CD4-positive, alpha-beta T cell (primary cell): Measurements from ENCODE around the gene SHISA5. TPM values are rescaled to one million over a fixed set of nuclear protein-coding genes. Genes with fewer than 3 reads are reported as not detected.

Source experiments
- ATAC-seq: fragments of 200-7000 bp; cut with Tn5 transposase; one replicate; pipeline ENCODE4 v1.10.0; 2022; ENCODE audit warnings: mild to moderate bottlenecking; ENCODE audit not compliant: poor library complexity
- CTCF ChIA-PET: fragments of 350-600 bp; sonication (Branson Sonifier 250); formaldehyde crosslinking; loops from one replicate; lab custom pipeline; 2021; ENCODE audit warnings: antibody characterized with exemption, inconsistent platforms; lab: Charles Lee
- POLR2A ChIA-PET: fragments of 350-600 bp; sonication (Branson Sonifier 250); formaldehyde crosslinking; loops from one replicate; lab custom pipeline; 2021; ENCODE audit warnings: antibody characterized with exemption, inconsistent platforms; lab: Charles Lee
- DNase-seq, 14 experiments: peaks; one replicate each; pipeline ENCODE4 v3.0.0-alpha.2; 2013 to 2020; ENCODE audit warnings: mixed read lengths in 2 of 14
- H3K27ac ChIP-seq, 2 donors: one replicate each; pipeline versions ENCODE4 v1.5.1 to v1.7.0; 2013; ENCODE audit warnings: low read length in 2 of 2, low read depth in 1 of 2, mild to moderate bottlenecking in 1 of 2
- H3K27me3 ChIP-seq, 2 experiments: 1 replicate in 1 of 2; 2 replicates in 1 of 2; pipeline versions ENCODE4 v1.6.1 to v1.7.0; 2013; ENCODE audit warnings: low read length in 2 of 2, control low read depth in 1 of 2, mild to moderate bottlenecking in 1 of 2, moderate library complexity in 1 of 2; ENCODE audit not compliant: insufficient read depth in 2 of 2, control insufficient read depth in 1 of 2
- H3K36me3 ChIP-seq: one replicate; pipeline ENCODE4 v1.6.1; 2013; ENCODE audit warnings: low read length, control low read depth; ENCODE audit not compliant: insufficient read depth
- H3K4me1 ChIP-seq: one replicate; pipeline ENCODE4 v1.6.1; 2013; ENCODE audit warnings: low read length, control low read depth; ENCODE audit not compliant: insufficient read depth
- H3K4me3 ChIP-seq: one replicate; pipeline ENCODE4 v1.5.1; 2013; ENCODE audit warnings: mild to moderate bottlenecking, low read length, moderate library complexity
- H3K9me3 ChIP-seq, 2 experiments: 1 replicate in 1 of 2; 2 replicates in 1 of 2; pipeline versions ENCODE4 v1.6.1 to v1.7.0; 2013; ENCODE audit warnings: low read length in 2 of 2, mild to moderate bottlenecking in 2 of 2, control low read depth in 1 of 2, moderate library complexity in 1 of 2; ENCODE audit not compliant: control insufficient read depth in 1 of 2, insufficient read depth in 1 of 2
- H3K27ac Mint-ChIP-seq: one replicate; pipeline ENCODE4 v1.8.0; 2020; ENCODE audit warnings: mixed read lengths
- H3K27me3 Mint-ChIP-seq: one replicate; pipeline ENCODE4 v1.8.0; 2021; ENCODE audit warnings: mixed read lengths
- H3K36me3 Mint-ChIP-seq: one replicate; pipeline ENCODE4 v1.8.0; 2021; ENCODE audit warnings: low read depth, mixed read lengths
- H3K4me1 Mint-ChIP-seq: one replicate; pipeline ENCODE4 v1.8.0; 2021; ENCODE audit warnings: low read depth, mixed read lengths
- H3K4me3 Mint-ChIP-seq: one replicate; pipeline ENCODE4 v1.8.0; 2020; ENCODE audit warnings: mild to moderate bottlenecking, mixed read lengths
- H3K9me3 Mint-ChIP-seq: one replicate; pipeline ENCODE4 v1.8.0; 2020; ENCODE audit warnings: mixed read lengths
- intact Hi-C, 2 experiments: fragments of 100-400 bp; cut with DNase I in 1 of 2; cut with micrococcal nuclease in 1 of 2; formaldehyde crosslinking; loops; one replicate each; pipeline versions ENCODE4 v1.15.1 to v1.9.0; 2023 to 2025; cut with DNase I, micrococcal nuclease
- total RNA-seq, 174 experiments: library from RNA in 2 of 174; stranded (reverse) in 2 of 174; gene quantifications; one replicate each; pipeline ENCODE4 v1.2.3 and lab custom pipeline; 2021 to 2026
- TF ChIP-seq, protein P1 (sequence below): fragments of 200-600 bp; IDR thresholded peaks from one replicate; pipeline ENCODE4 v1.8.0; 2022; ENCODE audit warnings: antibody characterized with exemption, mild to moderate bottlenecking

Gene SHISA5
- total RNA-seq, 2 experiments from 2014 or later, result 102 to 109 TPM

DNA sequence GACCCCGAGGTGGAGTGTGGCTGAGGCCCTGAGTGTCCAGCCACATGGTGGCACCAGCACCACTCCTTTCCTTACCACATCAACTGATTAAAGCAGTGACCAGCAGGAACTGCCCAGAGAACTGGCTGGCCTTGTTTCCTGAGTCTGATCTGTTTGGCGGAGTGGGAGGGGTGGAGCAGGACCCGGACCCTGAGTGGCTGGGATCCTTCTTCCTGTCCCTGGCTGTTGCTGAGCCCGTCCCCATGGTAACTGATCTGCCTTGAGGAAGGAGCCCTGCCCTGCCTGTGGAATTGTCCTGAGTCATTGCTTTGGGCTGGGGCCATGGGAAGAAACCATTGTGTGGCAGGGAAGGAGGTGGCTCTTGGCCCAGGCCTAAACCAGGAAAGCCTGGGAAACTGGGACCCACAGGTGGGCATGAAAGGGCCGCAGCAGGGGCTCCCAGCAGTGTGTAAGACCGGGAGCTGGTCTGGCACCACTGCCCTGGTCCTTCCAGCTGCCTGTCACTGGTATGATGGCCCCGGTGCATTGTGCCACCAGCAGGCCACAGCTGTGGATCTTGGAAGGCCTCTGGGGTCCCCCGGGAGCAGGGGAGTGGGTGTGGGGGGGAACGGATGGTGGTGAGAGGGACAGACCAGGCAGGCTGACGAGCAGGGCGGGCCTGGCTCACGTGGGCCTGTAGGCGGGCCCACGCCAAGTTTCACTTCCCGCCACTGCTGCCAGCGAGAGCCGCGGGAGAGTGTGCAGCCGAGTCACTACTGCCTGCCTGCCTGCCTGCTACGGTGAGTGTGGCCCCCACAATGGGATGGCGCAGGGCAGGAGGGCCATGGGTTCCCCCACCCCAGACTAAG, 38.2 kb downstream of the SHISA5 start:
- Mint-ChIP-seq H3K27me3 (no peaks in the 10 kb centered on the region), H3K4me3 (peak overlapping the region; percentile 87), H3K27ac (peak overlapping the region; percentile 94), H3K36me3 (peaks cover 51% of the 10 kb centered on the region), H3K9me3 (no peaks in the 10 kb centered on the region), H3K4me1 (peaks cover 53% of the 10 kb centered on the region)
- Histone ChIP-seq H3K4me1 (peaks cover 66% of the 10 kb centered on the region), H3K27ac (peak overlapping the region; percentile 94), H3K27me3 (no peaks in the 10 kb centered on the region), H3K4me3 (peak overlapping the region; percentile 72), H3K9me3 (no peaks in the 10 kb centered on the region), H3K36me3 (peaks cover 47% of the 10 kb centered on the region)
- TF ChIP-seq, protein P1, sequence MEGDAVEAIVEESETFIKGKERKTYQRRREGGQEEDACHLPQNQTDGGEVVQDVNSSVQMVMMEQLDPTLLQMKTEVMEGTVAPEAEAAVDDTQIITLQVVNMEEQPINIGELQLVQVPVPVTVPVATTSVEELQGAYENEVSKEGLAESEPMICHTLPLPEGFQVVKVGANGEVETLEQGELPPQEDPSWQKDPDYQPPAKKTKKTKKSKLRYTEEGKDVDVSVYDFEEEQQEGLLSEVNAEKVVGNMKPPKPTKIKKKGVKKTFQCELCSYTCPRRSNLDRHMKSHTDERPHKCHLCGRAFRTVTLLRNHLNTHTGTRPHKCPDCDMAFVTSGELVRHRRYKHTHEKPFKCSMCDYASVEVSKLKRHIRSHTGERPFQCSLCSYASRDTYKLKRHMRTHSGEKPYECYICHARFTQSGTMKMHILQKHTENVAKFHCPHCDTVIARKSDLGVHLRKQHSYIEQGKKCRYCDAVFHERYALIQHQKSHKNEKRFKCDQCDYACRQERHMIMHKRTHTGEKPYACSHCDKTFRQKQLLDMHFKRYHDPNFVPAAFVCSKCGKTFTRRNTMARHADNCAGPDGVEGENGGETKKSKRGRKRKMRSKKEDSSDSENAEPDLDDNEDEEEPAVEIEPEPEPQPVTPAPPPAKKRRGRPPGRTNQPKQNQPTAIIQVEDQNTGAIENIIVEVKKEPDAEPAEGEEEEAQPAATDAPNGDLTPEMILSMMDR, result no peak
- ATAC-seq, result peak; percentile 96
- peak; percentile 62 to 89 (median 76) for DNase-seq
- ChIA-PET CTCF (interaction anchor here (1.0 to 2.5 kb wide), 3 partner anchors 30 to 65 kb away, joined by 3 to 13 read pairs (median 5); no protein-coding TSS in a partner anchor), POLR2A (interaction anchor here (0.7 to 3.6 kb wide), 14 partner anchors 8 to 91 kb away, joined by 3 to 26 read pairs (median 6); partner anchors contain the start of genes ATRIP, CCDC51, PFKFB4 and SHISA5)
- intact Hi-C loops, result loop anchor here (1.0 to 10.0 kb wide), 5 partner anchors 19 to 189 kb away; partner anchors contain the start of gene ATRIP (in 1 of the 2)

DNA sequence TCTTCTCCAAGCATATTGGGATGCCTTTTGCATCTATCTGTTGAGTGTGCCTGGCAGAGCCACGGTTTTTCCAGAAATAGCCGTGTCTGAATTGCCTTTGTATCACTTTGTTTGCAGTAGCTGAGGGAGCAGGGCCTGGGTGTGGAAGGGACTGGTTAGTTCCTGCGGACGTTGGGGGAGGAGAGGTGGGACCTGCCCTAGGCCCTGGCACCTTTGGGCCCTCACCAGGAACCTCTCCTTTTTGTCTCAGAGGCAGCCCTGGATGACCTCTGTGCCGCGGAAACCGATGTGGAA, 38.8 kb downstream of the SHISA5 start:
- no peaks in the 10 kb centered on the region for H3K27me3 Mint-ChIP-seq
- H3K4me1 Mint-ChIP-seq, result peaks cover 55% of the 10 kb centered on the region
- H3K27me3 ChIP-seq, result no peaks in the 10 kb centered on the region
- H3K4me3 ChIP-seq, result no peak overlapping the region
- H3K9me3 Mint-ChIP-seq, result no peaks in the 10 kb centered on the region
- TF ChIP-seq, protein P1, result no peak
- ChIA-PET CTCF (interaction anchor here (2.5 kb wide), 1 partner anchor 29 kb away, joined by 13 read pairs; no protein-coding TSS in a partner anchor), POLR2A (interaction anchor here (0.7 to 3.6 kb wide), 6 partner anchors 8 to 39 kb away, joined by 3 to 26 read pairs (median 11); partner anchors contain the start of genes ATRIP, CCDC51, SHISA5 and TMA7)
- intact Hi-C loops, result loop anchor here in 1 of 2 experiments (2.0 to 10.0 kb wide), 2 partner anchors 18 to 190 kb away; partner anchors contain the start of gene ATRIP
- DNase-seq (no peak), ATAC-seq (no peak)
- peak overlapping the region; percentile 87 for H3K4me3 Mint-ChIP-seq
- H3K36me3 ChIP-seq, result peaks cover 49% of the 10 kb centered on the region
- H3K9me3 ChIP-seq, result no peaks in the 10 kb centered on the region
- H3K27ac ChIP-seq, result peak overlapping the region; percentile 94
- H3K27ac Mint-ChIP-seq, result peak overlapping the region; percentile 94
- peaks cover 63% of the 10 kb centered on the region for H3K4me1 ChIP-seq
- peaks cover 57% of the 10 kb centered on the region for H3K36me3 Mint-ChIP-seq

DNA sequence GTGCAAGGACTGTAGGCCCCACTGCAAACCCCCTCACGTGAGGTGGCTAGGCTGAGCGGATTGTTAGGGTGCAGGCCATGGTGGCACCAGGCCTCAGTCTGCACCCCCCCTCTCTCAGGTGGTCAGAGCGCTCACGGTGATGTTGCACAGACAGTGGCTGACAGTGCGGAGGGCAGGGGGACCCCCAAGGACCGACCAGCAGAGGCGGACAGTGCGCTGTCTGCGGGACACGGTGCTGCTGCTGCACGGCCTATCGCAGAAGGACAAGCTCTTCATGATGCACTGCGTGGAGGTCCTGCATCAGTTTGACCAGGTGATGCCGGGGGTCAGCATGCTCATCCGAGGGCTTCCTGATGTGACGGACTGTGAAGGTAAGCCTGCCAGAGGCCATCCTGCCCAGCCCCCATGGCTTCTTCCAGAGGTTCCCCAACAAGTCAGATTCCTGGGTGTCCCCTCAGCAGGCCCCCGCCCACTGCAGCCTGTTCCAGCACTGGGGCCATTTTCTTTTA, 39.2 kb downstream of the SHISA5 start:
- Histone ChIP-seq H3K27me3 (no peaks in the 10 kb centered on the region), H3K27ac (peak overlapping the region; percentile 94), H3K4me1 (peaks cover 59% of the 10 kb centered on the region), H3K4me3 (no peak overlapping the region), H3K9me3 (no peaks in the 10 kb centered on the region), H3K36me3 (peaks cover 49% of the 10 kb centered on the region)
- Mint-ChIP-seq H3K4me1 (peaks cover 51% of the 10 kb centered on the region), H3K36me3 (peaks cover 55% of the 10 kb centered on the region), H3K4me3 (no peak overlapping the region), H3K27me3 (no peaks in the 10 kb centered on the region), H3K27ac (peak overlapping the region; percentile 94), H3K9me3 (no peaks in the 10 kb centered on the region)
- intact Hi-C loops, result loop anchor here in 1 of 2 experiments (2.0 to 10.0 kb wide), 2 partner anchors 18 to 190 kb away; partner anchors contain the start of gene ATRIP
- ChIA-PET CTCF (interaction anchor here (2.5 kb wide), 1 partner anchor 29 kb away, joined by 13 read pairs; no protein-coding TSS in a partner anchor), POLR2A (interaction anchor here (1.1 to 3.3 kb wide), 3 partner anchors 25 to 59 kb away, joined by 4 to 21 read pairs (median 6); partner anchors contain the start of genes CCDC51 and TMA7)
- TF ChIP-seq, protein P1, result no peak
- no peak for DNase-seq
- no peak for ATAC-seq
